HG02885 (cell line): ENCODE data around the gene SERAC1.
"Not testable (repeated sequence)": the region's sequence is repeated elsewhere in the genome, so short reads cannot be mapped to it uniquely, and the experiment has no call there.

Source experiments
- ATAC-seq: cut with Tn5 transposase; IDR thresholded peaks from one replicate; pipeline ENCODE4 v1.9.1; 2021; ENCODE audit warnings: mild to moderate bottlenecking; ENCODE audit not compliant: unreplicated experiment, poor library complexity

The SERAC1 gene

DNA sequence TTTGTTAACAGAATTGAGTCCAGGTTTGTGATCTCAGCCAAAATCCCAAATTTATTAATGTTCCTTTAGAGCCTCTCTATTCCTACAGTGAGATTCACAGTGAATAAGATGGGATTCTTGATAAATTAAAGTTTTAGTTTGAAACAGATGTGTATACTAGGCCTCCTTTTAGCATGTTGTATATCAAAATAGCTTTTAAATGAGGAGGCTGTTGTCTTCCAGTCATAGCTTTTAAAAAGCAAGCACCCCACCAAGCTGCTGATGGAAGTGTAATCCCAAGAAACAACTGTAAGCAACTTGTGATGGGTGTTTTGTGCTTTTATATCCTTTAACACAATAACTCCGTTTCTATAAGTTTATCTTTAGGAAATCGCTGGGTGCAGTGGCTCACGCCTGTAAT lies 7.0 kb upstream of the SERAC1 start:
- no peak for ATAC-seq

GRCh38 chr6:158174514-158174913 lies 6.5 kb upstream of the SERAC1 start:
- ATAC-seq = no peak

- ATAC-seq = no peak
Observed at GRCh38 chr6:158174024-158174423, 6.0 kb upstream of the SERAC1 start.

DNA sequence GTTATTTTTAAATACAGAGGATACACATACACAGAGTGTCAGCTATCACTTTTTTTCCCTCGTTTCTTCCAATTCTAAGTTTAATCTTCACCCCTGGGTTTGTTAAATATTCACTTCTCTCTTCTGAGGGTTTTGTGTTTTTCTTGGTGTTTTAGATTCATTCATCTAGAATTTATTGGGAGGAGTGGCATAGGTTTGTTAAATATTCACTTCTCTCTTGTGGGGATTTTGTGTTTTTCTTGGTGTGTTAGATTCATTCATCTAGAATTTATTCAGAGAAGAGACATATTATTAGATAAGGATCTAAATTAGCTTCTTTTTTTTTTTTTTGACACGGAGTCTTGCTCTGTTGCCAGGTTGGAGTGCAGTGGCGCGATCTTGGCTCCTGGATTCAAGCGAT lies 3.9 kb upstream of the SERAC1 start:
- no peak for ATAC-seq

DNA sequence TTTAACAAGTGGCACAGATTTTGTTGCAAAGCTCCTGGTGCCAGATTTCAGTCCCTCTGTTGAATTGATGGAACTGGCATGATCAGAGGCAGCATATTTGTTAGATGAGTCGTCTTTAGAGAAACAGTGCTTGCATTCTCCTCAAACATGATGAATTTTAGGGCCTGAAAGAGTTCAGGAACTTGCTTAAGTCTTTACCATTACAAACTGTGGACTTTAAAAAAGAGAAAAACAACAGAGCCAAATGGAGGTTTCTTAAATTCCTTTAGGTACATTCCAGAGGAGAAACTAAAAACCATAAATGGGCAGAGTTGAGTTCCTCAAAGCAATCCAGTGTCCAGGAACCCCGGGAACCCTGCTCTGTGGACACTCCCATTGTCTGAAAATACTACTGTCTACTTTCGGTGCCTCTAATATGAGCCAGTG lies 2.6 kb upstream of the SERAC1 start:
- ATAC-seq = no peak

DNA sequence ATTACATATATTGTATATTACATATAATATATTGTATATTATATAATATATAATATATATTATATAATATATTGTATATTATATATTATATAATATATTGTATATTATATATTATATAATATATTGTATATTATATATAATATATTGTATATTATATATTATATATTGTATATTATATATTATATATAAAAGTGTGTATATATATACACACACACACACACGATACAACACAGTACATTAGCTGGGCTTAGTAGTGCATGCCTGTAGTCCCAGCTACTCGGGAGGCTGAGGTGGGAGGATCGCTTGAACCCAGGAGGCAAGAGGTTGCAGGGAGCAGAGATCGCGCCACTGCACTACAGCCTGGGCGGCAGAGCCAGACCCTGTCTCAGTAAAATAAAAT lies 1.6 kb upstream of the SERAC1 start:
- ATAC-seq = not testable (repeated sequence)

DNA sequence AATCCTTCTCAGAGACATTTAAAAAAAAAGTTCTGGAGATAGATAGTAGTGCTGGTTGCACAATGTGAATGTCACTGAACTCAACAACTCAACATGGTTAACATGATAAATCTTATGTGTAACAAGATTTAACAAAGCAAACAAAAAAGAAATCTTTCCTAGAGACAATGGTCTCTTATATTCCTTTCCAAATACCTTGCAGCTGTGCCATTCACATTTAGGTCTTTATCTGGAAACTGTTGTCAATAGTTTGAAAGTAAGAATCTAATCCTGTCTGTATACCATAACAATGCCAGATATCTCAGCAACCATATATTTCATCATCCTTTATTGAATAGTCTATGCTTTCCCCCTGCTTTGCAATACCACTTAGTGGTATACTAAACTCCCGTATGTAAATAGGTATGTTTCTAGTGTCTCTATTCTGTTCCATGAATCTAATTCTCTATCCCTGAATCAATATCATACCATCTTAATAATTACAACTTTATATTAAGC lies 2.1 kb downstream of the SERAC1 start:
- no peak for ATAC-seq

DNA sequence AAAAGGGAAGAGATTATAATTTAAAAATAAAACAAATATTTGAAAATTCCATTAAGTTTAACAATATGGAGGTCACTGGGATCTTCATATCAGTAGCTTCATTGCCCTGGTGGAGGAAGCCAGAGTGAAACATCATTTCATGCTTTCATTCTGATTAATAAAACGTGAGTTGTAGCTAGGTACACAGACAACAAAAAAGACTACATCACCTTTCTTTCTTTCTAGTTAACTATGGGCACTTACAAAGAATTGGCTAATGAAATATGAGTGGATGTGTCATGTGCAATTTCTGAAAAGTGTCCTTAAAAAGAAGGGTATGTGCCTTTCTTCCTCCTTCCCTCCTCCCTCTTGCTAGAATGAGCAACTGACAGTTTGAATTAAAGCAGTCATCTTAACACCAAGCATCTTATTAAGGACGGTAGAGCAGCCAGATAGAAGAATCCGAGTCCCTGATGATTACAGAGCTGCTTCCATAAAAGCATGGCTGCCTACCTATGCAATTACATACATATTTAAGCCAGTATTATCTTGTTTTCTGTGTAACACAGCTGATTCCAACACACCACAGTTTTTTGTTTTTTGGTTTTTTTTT lies 3.4 kb downstream of the SERAC1 start:
- ATAC-seq = no peak

- no peak for ATAC-seq
Observed at GRCh38 chr6:158161566-158162254, 6.4 kb downstream of the SERAC1 start.

- ATAC-seq = no peak
Observed at GRCh38 chr6:158160932-158161539, 7.0 kb downstream of the SERAC1 start.

DNA sequence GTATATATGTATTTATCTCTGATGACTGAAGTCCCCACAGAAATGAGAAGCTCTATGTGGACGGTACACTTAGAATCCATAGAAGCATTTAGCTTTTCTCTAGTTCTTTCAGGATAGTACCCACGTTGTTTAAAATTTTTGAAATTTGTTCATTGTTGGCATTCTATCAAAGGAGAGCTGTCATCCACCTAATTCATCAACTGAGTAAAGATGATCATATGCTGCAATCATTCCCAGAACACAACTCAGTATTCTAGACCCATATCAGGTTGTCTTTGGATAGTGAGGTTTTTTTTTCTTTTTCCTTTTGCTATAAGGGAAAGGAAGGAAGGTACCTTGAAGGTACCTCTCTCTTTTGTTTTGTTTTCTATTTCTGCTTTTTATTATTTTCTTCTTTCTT lies 9.3 kb downstream of the SERAC1 start:
- no peak for ATAC-seq

GRCh38 chr6:158158123-158158522 lies 9.9 kb downstream of the SERAC1 start:
- no peak for ATAC-seq

DNA sequence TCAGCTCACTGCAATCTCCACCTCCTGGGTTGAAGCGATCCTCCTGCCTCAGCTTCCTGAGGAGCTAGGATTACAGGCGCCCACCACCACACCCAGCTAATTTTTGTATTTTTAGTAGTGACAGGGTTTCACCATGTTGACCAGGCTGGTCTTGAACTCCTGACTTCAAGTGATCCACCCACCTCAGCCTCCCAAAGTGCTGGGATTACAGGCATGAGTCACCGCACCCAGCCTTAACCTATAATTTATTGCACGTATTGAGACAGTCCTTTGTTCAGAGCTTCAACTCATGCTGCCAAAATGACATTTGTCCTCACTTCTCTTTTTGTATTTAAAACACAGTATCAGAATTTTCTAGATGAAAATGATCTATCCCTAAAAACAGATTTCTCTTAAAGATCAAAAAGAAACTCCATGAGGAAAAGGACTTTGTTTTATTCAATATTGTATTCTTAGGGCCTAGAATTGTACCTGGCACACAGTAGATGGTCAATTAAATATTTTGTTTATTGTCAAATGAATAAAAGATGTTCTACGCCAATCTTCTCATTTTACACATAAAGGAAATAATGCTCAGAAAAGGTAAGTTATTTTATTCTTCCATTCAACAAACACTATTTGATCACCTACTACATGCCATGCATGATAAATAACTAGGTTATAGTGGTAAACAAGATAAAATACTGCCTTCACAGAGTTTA lies 10.8 kb downstream of the SERAC1 start:
- ATAC-seq = no peak

GRCh38 chr6:158154816-158155215 lies 13.2 kb downstream of the SERAC1 start:
- no peak for ATAC-seq

DNA sequence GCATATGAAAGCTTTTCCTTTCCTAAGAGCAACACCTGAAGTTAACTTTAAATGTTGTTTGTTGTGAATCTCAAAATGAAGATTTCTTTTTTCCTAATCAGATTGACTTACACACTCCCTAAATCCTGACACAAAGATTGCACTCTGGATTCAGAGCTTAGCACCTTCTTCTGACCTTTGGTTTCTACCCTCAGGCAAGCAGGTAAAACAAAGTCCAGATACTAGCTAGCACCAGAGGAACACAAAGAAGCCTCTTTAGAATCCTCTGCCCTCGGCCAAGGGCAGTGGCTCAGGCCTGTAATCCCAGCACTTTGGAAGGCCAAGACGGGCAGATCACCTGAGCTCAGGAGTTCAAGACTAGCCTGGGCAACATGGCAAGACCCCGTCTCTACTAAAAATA lies 14.5 kb downstream of the SERAC1 start:
- ATAC-seq = no peak

GRCh38 chr6:158152659-158153058 lies 15.4 kb downstream of the SERAC1 start:
- no peak for ATAC-seq

DNA sequence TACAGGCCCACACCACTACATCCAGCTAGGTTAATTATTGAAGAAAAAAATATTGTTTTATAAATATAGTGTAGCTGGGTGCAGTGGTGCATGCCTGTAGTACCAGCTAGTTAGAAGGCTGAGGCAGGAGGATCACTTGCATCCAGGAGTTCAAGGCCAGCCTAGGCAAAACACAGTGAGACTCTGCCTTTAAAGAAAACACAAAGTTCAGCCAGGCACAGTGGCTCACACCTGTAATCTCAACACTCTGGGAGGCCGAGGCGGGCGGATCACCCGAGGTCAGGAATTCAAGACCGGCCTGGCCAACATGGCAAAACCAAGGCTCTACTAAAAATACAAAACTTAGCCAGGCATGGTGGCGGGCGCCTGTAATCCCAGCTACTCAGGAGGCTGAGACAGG lies 16.0 kb downstream of the SERAC1 start:
- ATAC-seq = not testable (repeated sequence)

DNA sequence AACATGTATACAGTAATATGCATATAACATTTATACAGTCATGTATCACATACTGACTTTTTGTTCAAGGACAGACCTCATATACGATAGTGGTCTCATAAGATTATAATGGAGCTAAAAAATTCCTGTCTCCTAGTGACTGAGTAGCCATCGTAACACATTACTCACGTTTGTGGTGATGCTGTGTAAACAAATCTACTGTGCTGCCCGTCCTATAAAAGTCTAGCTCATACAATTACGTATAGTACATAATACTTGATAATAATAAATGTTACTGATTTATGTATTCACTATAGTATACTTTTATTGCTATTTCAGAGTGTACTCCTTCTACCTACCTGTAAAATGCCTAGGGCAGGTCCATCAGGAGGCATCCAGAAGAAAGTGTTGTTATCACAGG lies 17.4 kb downstream of the SERAC1 start:
- ATAC-seq = no peak

DNA sequence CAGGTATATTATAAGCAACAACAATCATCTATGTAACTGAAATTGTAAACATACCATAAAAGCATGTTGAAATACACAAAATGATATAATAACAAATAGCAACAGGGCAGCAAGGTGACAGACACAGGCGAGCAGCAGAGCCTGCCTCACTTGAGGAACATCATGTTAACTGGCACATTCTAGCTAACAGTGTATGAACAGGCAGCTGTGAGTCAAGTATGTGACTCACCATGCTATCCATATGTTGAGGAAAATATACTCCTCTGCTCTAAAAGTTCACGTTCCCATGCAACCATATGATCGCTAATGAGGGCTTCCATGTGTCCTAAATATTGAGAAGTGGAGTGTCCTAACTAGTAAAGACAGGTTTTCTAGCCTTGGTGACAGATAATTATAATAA lies 18.4 kb downstream of the SERAC1 start:
- ATAC-seq = no peak

GRCh38 chr6:158143700-158144099 lies 24.4 kb downstream of the SERAC1 start:
- ATAC-seq = no peak

DNA sequence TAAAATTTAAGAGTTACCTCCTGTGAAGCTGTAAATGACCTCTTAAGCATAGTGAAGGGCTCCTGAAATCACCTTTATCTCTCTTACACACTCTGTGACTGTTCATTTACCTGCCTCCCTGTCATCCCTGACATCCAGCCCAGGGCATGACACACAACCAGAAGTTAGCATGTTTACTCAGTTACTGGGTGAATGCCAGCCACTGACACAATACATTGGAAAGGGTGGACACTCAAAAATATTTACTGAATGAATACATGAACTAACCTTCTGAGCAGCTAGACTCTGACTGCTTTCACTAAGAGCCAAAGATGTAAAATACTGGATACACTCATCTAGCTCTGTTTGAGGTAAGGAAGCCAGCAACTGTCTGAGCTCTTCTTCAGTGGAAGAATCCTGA lies 25.3 kb downstream of the SERAC1 start:
- ATAC-seq = no peak
